Upper lobe of left lung (tissue), 6 donors: ENCODE results near the gene RANBP9. TPM values are rescaled to one million over a fixed set of nuclear protein-coding genes. Genes with fewer than 3 reads are reported as not detected.

Experiments
- ATAC-seq, 2 donors: fragments of 200-7000 bp; cut with Tn5 transposase; one replicate each; pipeline ENCODE4 v1.9.1; 2022; ENCODE audit warnings: mild to moderate bottlenecking in 2 of 2, moderate library complexity in 2 of 2; ENCODE audit not compliant: low FRiP score in 2 of 2
- DNase-seq, 2 donors: peaks; one replicate each; pipeline ENCODE4 v3.0.0-alpha.2; 2019 to 2020
- H3K27ac ChIP-seq, 4 donors: fragments of 200-600 bp; sonication (generic); one replicate each; pipeline ENCODE4 v1.5.1; 2016 to 2019
- H3K27me3 ChIP-seq, 4 donors: fragments of 200-600 bp; sonication (generic); one replicate each; pipeline ENCODE4 v1.5.1; 2017 to 2019
- H3K36me3 ChIP-seq, 4 donors: fragments of 200-600 bp; sonication (generic); one replicate each; pipeline ENCODE4 v1.5.1; 2016 to 2019
- H3K4me1 ChIP-seq, 4 donors: fragments of 200-600 bp; sonication (generic); one replicate each; pipeline ENCODE4 v1.5.1; 2018 to 2019
- H3K4me3 ChIP-seq, 4 donors: fragments of 200-600 bp; sonication (generic); one replicate each; pipeline ENCODE4 v1.5.1; 2017 to 2019; ENCODE audit warnings: mild to moderate bottlenecking in 2 of 4, moderate library complexity in 1 of 4
- H3K9me3 ChIP-seq, 4 donors: fragments of 200-600 bp; sonication (generic); one replicate each; pipeline ENCODE4 v1.5.1; 2018 to 2019
- EP300 ChIP-seq, 4 donors: sonication (generic); formaldehyde crosslinking; IDR thresholded peaks; one replicate each; pipeline ENCODE4 v1.5.1; 2017; ENCODE audit warnings: antibody characterized with exemption in 4 of 4, control low read depth in 2 of 4
- POLR2A ChIP-seq, 4 donors: fragments of 450-650 bp; IDR thresholded peaks; one replicate each; pipeline ENCODE4 v1.5.1; 2016 to 2017; ENCODE audit warnings: antibody characterized with exemption in 4 of 4, mild to moderate bottlenecking in 2 of 4
- POLR2AphosphoS5 ChIP-seq, 2 donors: sonication (generic); formaldehyde crosslinking; IDR thresholded peaks; one replicate each; pipeline ENCODE4 v1.5.1; 2017; ENCODE audit warnings: antibody characterized with exemption in 2 of 2
- WGBS, 2 donors: methylation state at CpG; one replicate each; pipeline ENCODE4 v1.1.5; 2017 to 2018; 5-methylcytosine and 5-hydroxymethylcytosine counted together
- total RNA-seq, 6 donors: library from RNA; depleted of rRNA in 4 of 6; stranded (reverse); fragments of >200 nt in 4 of 6; gene quantifications; one replicate each; pipeline versions ENCODE4 v1.1.0 to v1.2.1, GENCODE V29; 2016 to 2021
- TF ChIP-seq, protein P1 (sequence below), 6 experiments: fragments of 450-650 bp in 4 of 6; fragments of 200-600 bp in 2 of 6; sonication (generic) in 2 of 6; IDR thresholded peaks; one replicate each; pipeline ENCODE4 v1.5.1; 2016 to 2019; ENCODE audit warnings: antibody characterized with exemption in 6 of 6
- donor health status: DM: no; HTN: no; CAD: no; lungs with moderate emphysema.
- donor health status: DM: no; HTN: yes; CAD: no; lungs with severe emphysema.

The RANBP9 gene
- total RNA-seq, 6 donors from 2014 or later = 29.8 to 46.7 (median 36.4) TPM

DNA sequence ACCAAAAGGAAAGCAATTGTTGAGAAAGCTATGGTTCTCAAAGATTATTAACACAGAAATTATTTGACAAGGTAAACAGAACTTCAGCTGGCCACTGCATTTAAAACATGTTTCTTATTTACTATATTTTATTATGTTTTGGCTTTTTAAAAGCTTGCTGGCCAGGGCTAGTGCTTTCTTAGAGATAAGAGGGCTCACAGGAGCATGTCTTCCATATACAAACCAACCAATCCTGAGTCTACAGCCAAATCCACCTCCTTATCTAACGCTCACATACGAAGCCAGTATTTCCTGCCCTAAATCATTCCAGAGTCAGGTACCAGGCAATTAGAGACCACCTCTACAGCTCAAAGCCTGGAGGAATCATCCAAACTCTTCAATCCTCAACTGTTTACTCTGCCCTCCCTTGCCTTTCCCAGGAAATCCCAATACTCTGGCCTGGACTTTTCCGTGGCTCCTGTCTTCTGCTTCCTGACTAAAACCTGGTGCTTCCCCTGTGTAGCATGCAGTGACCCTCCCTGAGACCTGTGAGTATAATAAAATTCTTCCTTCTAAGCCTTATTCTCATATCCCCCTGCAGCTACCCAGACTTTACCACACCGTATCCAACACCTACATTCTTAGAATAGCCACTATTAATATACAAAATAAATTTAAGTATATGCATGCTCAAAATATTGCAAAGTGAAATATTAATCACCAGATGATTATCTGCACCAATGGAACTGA is 33.2 kb downstream of the RANBP9 start:
- Histone ChIP-seq H3K4me3 (no peak overlapping the region), H3K36me3 (no peaks in the 10 kb centered on the region), H3K27me3 (no peaks in the 10 kb centered on the region), H3K27ac (peak overlapping the region in 2 of 4 donors; percentile 41 to 48), H3K9me3 (peaks cover 0 to 8% (median 1%) of the 10 kb centered on the region in 4 donors), H3K4me1 (peaks cover 3 to 18% (median 14%) of the 10 kb centered on the region in 4 donors)
- ATAC-seq (no peak), DNase-seq (no peak)
- TF ChIP-seq POLR2AphosphoS5 (IDR thresholded peaks at IDR 0.05) = no peak
- TF ChIP-seq POLR2A (IDR thresholded peaks at IDR 0.05) = no peak
- TF ChIP-seq, protein P1, sequence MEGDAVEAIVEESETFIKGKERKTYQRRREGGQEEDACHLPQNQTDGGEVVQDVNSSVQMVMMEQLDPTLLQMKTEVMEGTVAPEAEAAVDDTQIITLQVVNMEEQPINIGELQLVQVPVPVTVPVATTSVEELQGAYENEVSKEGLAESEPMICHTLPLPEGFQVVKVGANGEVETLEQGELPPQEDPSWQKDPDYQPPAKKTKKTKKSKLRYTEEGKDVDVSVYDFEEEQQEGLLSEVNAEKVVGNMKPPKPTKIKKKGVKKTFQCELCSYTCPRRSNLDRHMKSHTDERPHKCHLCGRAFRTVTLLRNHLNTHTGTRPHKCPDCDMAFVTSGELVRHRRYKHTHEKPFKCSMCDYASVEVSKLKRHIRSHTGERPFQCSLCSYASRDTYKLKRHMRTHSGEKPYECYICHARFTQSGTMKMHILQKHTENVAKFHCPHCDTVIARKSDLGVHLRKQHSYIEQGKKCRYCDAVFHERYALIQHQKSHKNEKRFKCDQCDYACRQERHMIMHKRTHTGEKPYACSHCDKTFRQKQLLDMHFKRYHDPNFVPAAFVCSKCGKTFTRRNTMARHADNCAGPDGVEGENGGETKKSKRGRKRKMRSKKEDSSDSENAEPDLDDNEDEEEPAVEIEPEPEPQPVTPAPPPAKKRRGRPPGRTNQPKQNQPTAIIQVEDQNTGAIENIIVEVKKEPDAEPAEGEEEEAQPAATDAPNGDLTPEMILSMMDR (IDR thresholded peaks at IDR 0.05) = no peak
- TF ChIP-seq EP300 (IDR thresholded peaks at IDR 0.05) = no peak
- WGBS, 2 donors = 51 to 63% methylated on average over 4 of the region's 4 CpGs

GRCh38 chr6:13677878-13678254 is 33.8 kb downstream of the RANBP9 start:
- ATAC-seq = no peak
- H3K27ac ChIP-seq = peak overlapping the region in 2 of 4 donors; percentile 41 to 48
- DNase-seq = no peak
- no peak overlapping the region for H3K4me3 ChIP-seq
- H3K4me1 ChIP-seq = peaks cover 6 to 22% (median 14%) of the 10 kb centered on the region in 4 donors
- TF ChIP-seq POLR2AphosphoS5 (IDR thresholded peaks at IDR 0.05) (no peak), EP300 (IDR thresholded peaks at IDR 0.05) (no peak)
- H3K9me3 ChIP-seq = peaks cover 0 to 8% (median 1%) of the 10 kb centered on the region in 4 donors
- no peaks in the 10 kb centered on the region for H3K36me3 ChIP-seq
- H3K27me3 ChIP-seq = no peaks in the 10 kb centered on the region
- 49 to 68% methylated on average over 3 of the region's 3 CpGs for WGBS, 2 donors

DNA sequence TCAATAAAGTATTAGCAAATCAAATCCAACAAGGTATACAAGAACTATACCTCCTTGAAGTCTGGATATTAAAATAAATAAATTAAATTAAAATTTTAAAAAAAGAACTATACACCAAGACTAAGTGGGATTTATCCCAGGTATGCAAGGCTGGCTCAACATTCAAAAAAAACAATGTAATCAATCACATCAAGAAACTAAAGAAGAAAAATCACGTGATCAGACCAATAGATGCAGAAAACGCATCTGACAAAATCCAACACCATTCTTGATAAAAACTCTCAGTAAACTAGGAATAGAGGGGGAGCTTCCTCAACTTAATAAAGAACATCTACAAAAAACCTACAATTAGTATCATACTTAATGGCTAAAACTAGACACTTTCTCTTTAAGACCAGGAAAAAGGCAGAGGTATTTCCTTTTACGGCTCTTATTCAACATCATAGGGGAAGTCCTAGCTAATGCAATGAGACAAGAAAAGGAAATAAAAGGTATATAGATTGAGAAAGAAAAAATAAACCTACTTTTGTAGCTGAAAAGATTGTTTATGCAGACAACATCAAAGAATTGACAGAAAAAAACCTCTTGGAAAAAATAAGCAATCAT is 35.0 kb downstream of the RANBP9 start:
- Histone ChIP-seq H3K27ac (no peak overlapping the region), H3K4me3 (no peak overlapping the region), H3K36me3 (no peaks in the 10 kb centered on the region), H3K9me3 (peaks cover 0 to 8% (median 1%) of the 10 kb centered on the region in 4 donors), H3K27me3 (no peaks in the 10 kb centered on the region), H3K4me1 (peaks cover 15 to 22% (median 19%) of the 10 kb centered on the region in 4 donors)
- TF ChIP-seq, protein P1 (IDR thresholded peaks at IDR 0.05) = no peak
- TF ChIP-seq POLR2AphosphoS5 (IDR thresholded peaks at IDR 0.05) (no peak), EP300 (IDR thresholded peaks at IDR 0.05) (no peak), POLR2A (IDR thresholded peaks at IDR 0.05) (no peak)
- ATAC-seq (no peak), DNase-seq (no peak)
- 83 to 84% methylated on average over 3 of the region's 3 CpGs for WGBS, 2 donors

DNA sequence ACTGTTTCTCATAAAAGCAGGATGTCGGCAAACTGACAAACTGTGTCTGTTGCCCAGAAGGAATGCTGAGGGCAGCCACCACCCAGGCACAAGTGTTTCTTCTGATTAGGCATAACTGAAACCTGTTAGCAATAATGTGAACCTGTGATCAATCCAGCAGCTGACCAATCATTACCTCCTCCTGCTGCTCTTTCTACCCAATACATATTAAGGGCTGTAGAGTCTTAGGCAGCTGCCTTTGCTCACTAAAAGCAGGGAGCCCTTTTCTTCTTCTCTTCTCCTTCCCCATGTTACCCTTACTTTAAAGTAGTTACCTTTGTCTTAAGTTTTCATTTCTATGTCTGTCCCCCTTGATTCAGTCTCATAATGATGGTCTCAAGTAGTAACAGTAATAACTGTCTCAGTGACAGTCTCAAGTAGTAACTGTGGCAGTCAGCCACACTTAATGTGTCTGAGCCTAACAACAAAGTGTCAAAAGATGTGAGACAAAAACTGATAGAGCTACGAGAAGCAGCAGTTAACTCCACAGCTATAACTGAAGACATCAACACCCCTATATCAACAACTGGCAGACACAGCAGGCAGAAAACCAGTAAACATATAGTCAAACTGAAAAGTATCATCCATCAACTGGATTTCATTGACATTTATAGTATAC is 37.0 kb downstream of the RANBP9 start:
- H3K36me3 ChIP-seq = no peaks in the 10 kb centered on the region
- ATAC-seq = no peak
- no peak overlapping the region for H3K4me3 ChIP-seq
- peaks cover 0 to 8% (median 1%) of the 10 kb centered on the region in 4 donors for H3K9me3 ChIP-seq
- peaks cover 12 to 22% (median 19%) of the 10 kb centered on the region in 4 donors for H3K4me1 ChIP-seq
- WGBS, 2 donors = 72 to 80% methylated on average over 2 of the region's 2 CpGs
- TF ChIP-seq POLR2AphosphoS5 (IDR thresholded peaks at IDR 0.05) (no peak), EP300 (IDR thresholded peaks at IDR 0.05) (no peak), POLR2A (IDR thresholded peaks at IDR 0.05) (no peak)
- TF ChIP-seq, protein P1 (IDR thresholded peaks at IDR 0.05) = no peak
- DNase-seq = no peak
- H3K27me3 ChIP-seq = no peaks in the 10 kb centered on the region
- H3K27ac ChIP-seq = no peak overlapping the region

GRCh38 chr6:13673825-13674444 is 37.7 kb downstream of the RANBP9 start:
- WGBS, 2 donors = 94 to 96% methylated on average over 3 of the region's 3 CpGs
- no peak overlapping the region for H3K4me3 ChIP-seq
- no peak for DNase-seq
- H3K4me1 ChIP-seq = peaks cover 12 to 22% (median 19%) of the 10 kb centered on the region in 4 donors
- ATAC-seq = no peak
- H3K36me3 ChIP-seq = no peaks in the 10 kb centered on the region
- no peak overlapping the region for H3K27ac ChIP-seq
- peaks cover 0 to 8% (median 1%) of the 10 kb centered on the region in 4 donors for H3K9me3 ChIP-seq
- no peaks in the 10 kb centered on the region for H3K27me3 ChIP-seq
- no peak for TF ChIP-seq POLR2A (IDR thresholded peaks at IDR 0.05)
- TF ChIP-seq, protein P1 (IDR thresholded peaks at IDR 0.05) = no peak
- TF ChIP-seq POLR2AphosphoS5 (IDR thresholded peaks at IDR 0.05) = no peak
- no peak for TF ChIP-seq EP300 (IDR thresholded peaks at IDR 0.05)
